GM19324 (cell line): Measurements from ENCODE around the gene SHANK1.
"Not testable (repeated sequence)": the region's sequence is repeated elsewhere in the genome, so short reads cannot be mapped to it uniquely, and the experiment has no call there.

Experiments
- ATAC-seq: cut with Tn5 transposase; IDR thresholded peaks from one replicate; pipeline ENCODE4 v1.9.1; 2021; ENCODE audit warnings: mild to moderate bottlenecking, moderate library complexity; ENCODE audit not compliant: unreplicated experiment, low FRiP score

SHANK1 gene

DNA sequence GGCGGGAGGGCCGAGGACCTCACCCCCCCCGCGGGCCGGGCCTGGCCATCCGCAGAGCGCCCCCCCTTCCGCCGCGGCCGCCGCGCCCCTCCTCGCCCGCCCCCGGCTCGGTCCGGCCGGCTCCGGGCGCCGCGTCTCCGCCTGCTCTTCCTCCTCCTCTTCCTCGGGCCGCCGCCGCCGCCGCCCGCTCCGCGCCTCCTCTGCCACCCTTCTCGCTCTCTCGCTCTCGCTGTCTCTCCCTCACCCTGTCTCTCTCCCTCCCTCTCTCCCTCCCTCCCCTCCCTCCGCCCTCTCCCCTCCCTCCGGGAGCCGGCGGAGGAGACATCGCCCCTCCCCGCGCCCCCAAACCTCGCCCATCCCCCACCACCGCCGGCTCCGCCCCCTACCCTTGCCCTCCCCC is at the start of gene SHANK1:
TSS of gene SHANK1 (minus strand) at position 237 of the 400 bp plus-strand sequence. CDS start 2,883 bp downstream, outside the sequence.
- no peak for ATAC-seq

DNA sequence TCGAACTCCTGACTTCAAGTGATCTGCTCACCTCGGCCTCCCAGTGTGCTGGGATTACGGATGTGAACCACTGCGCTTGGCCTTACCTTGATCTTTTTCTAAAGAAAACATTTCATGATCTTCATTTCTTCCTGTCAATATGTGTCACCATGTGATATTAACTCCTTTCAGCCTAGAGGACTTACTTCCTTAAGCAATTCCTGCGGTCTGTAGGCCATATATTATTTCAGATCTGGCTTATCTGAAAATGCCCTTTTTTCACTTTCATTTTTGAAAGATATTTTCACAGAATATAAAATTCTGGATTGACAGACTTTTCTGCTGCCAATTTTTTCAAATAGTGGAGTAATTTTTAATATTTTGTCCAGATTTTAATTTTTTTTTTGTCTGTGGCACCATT is 48.7 kb upstream of the SHANK1 start:
- no peak for ATAC-seq

DNA sequence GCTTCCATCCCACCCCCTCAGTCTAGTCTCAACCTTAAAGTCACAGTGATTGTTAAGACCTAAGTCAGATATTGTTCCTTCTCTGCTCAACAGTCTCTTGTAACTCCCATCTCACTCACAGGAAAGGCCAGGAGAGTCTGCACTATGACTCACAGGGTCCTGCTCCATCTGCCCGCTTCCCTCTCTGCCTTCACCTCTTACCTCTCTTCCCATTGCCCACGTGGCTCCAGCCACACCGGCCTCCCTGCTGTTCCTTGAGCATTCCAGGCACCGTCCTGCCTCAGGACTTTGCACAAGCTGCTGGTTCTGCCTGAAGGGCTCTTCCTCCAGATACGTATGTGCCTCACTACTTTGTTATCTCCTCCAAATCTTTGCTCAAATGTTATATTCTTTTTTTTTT is 47.7 kb upstream of the SHANK1 start:
- ATAC-seq = not testable (repeated sequence)

DNA sequence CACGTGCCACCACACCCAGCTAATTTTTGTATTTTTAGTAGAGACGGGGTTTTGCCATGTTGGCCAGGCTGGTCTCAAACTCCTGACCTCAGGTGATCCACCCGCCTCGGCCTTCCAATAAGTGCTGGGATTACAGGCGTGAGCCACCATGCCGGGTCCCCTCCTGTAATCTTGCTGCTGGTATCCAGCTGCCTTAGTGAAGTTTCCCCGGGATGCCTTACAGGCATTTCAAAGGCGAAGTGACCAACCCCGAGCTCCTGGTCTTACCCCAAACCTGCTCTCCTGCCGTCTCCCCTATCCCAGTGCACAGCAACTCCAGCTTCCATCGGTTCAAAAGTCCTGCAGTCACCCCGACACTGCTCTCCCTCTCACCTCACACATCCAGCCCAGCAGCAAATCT is 47.1 kb upstream of the SHANK1 start:
- ATAC-seq = not testable (repeated sequence)

DNA sequence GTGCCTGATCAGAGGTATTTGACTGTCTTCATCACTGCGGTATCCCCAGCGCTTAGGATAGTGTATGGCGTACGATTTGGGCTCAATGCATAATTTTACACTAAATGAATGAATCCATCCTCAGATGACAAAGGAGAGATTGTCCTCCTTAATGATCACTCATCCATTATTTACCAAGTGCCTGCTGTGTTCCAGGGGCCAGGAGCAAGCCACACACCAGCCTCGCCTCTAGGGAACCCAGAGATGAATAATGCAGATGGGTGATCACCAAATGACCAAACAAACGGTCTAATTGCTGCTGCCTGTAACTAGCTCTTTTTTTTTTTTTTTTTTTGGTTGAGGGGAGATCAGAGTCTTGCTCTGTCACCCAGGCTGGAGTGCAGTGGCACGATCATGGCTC is 44.8 kb upstream of the SHANK1 start:
- ATAC-seq = no peak

- not testable (repeated sequence) for ATAC-seq
These were observed 43.9 kb upstream of the SHANK1 start for GRCh38 chr19:50763521-50763920.

DNA sequence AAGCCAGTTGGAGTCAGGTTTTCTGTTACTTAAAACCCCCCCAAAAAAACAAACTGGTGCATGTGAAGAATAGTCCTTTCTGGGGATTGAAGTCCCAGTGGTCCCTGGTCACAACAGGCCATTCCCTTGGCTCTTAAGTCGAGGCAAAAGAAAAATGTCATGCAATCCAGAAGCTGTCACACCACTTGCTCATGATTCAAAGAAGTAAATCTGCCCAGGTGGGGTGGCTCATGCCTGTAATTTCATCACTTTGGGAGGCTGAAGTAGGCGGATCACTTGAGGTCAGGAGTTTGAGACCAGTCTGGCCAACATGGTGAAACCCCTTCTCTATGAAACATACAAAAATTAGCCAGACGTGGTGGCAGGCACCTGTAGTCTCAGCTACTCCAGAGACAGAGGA is 41.9 kb upstream of the SHANK1 start:
- ATAC-seq = not testable (repeated sequence)

DNA sequence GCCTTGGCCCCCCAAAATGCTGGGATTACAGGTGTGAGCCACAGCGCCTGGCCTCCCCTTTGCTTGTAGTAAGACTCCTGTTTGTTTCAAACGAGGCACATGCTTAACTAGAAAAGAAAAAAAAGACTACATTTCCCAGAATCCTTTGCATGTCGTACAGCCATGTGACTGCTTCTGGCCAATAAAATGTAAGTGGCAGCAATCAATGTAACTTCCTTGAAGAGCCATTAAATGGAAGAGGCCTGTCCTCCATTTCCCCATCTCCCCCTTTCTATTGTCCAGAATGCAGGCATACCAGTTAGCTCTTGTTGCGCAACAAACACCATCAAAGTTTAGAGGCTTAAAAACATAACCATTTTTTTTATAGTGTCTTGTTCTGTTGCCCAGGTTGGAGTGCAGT is 40.3 kb upstream of the SHANK1 start:
- no peak for ATAC-seq

- ATAC-seq = not testable (repeated sequence)
These were observed 39.5 kb upstream of the SHANK1 start for GRCh38 chr19:50759076-50759475.

GRCh38 chr19:50757624-50758023 is 38.0 kb upstream of the SHANK1 start:
- ATAC-seq = not testable (repeated sequence)

DNA sequence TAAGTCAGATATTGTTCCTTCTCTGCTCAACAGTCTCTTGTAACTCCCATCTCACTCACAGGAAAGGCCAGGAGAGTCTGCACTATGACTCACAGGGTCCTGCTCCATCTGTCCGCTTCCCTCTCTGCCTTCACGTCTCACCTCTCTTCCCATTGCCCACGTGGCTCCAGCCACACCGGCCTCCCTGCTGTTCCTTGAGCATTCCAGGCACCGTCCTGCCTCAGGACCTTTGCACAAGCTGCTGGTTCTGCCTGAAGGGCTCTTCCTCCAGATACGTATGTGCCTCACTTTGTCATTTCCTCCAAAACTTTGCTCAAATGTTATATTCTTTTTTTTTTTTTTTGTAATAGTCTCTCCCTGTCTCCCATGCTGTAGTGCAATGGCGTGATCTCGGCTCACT is 36.6 kb upstream of the SHANK1 start:
- not testable (repeated sequence) for ATAC-seq

GRCh38 chr19:50753879-50754278 is 34.3 kb upstream of the SHANK1 start:
- ATAC-seq = no peak

DNA sequence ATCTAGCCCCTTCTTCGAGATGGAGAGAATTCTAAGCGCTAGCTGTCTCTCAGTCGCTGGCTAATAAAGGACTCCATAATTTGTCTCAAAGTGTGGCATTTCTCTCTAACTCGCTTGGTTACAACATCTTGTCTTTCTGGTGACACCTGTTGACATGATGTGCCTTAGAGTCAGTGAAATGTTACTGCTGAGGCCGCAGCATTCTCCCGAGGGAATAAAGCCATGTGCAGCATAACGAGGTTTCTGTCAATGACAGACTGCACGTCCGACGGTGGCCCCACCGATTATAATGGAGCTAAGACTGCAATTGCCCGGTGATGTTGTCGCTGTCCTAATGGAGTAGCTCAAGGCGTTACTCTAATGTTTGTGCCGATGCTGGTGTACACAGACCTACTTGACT is 30.4 kb upstream of the SHANK1 start:
- no peak for ATAC-seq

GRCh38 chr19:50749490-50749889 is 29.9 kb upstream of the SHANK1 start:
- ATAC-seq = no peak

DNA sequence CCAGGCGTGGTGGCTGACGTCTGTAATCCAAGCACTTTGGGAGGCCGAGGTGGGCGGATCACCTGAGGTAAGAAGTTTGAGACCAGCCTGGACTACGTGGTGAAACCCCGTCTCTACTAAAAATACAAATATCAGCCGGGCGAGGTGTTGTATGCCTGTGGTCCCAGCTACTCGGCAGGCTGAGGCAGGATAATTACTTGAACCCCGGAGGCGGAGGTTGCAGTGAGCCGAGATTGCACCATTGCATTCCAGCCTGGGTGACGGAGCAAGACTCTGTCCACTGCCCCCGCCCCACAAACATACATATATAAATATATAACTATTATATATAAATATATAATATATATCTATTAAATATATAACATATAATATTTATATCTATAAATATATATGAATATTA is 27.5 kb upstream of the SHANK1 start:
- not testable (repeated sequence) for ATAC-seq

- ATAC-seq = no peak
These were observed 25.6 kb upstream of the SHANK1 start for GRCh38 chr19:50745221-50745620.

GRCh38 chr19:50743537-50743936 is 23.9 kb upstream of the SHANK1 start:
- ATAC-seq = no peak

DNA sequence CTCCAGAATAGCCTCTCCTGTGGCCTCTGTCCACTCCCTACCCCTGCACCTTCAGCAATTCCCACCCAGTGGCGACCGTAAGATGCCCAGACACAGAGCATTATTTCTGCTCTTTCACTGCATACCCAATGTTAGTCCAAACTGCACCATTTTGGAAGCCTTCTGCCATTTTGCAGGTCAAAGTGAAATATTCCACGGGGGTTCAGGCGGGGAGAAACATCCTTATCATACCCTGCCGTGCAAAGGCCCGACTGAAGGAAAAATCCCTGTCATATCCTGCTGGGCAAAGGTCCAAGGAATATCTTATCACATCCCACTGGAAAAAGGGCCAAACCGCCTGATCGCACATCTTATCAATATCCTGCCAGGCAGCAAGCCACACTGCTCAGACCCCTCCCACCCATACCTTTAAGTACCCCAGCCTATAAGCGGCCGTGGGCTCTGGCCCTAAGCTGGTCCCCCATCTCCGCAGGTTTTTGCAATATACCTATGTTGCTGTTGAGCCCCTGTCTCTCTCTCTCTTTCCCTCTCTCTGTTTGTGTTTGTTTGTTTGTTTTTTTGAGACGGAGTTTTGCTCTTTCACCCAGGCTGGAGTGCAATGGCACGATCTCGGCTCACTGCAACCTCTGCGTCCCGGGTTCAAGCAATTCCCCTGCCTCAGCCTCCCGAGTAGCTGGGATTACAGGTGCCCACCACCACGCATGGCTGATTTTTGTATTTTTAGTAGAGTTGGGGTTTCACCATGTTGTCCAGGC is 21.8 kb upstream of the SHANK1 start:
- ATAC-seq = no peak

GRCh38 chr19:50739914-50740426 is 20.4 kb upstream of the SHANK1 start:
- no peak for ATAC-seq

DNA sequence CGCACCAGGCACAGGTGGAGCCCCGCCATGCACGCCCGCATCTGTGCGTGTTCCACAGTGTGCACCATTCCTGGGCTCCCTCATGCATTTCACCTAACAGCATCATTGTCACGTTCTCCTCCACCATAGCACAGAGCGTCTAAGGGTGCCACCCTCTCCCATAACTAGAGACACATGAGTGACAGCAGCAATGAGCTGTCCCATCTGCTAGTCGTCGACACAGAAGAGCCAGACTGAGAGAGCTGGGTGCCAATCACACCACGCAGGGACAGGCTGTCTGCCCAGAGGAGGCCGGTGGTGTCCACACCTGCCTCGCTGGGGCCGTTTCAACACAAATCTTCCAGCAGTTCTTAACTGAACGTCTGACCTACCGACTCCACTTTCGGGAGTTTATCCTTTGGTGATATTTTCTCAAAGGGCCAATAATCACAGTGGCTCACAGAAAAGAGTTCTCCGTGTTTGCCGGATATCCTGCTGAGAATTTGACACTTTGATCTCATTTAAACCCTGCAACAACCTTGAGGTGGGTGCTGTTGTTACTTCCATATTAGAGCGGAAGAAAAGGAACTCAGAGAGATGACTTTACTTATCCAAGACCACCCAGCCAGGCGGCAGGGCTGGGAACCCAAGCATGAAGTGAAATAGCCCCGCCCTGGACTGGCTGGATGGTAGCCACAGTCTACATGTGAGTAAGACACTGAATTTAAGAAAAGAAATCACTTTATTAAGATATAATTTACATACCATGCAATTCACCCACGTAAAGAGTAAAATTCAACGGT is 19.7 kb upstream of the SHANK1 start:
- ATAC-seq = no peak

DNA sequence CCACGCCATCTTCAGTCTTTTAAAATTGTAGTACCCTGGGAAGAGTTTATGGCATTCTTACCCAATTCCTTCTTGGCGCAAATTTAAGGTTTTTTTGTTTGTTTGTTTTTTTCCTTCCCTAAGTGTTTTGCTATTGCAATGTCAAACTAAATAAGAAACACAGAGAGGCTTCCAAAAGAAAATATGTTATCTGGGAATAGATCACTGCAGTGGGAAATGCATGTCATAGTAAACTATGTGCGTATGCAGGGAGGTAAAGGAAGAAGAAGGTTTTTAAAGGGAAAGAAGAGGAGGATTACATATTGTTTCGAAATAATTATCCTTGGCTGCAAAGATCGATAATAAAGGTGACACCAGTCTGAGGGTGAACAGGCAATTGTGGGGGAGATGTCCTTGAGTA is 16.7 kb upstream of the SHANK1 start:
- no peak for ATAC-seq

DNA sequence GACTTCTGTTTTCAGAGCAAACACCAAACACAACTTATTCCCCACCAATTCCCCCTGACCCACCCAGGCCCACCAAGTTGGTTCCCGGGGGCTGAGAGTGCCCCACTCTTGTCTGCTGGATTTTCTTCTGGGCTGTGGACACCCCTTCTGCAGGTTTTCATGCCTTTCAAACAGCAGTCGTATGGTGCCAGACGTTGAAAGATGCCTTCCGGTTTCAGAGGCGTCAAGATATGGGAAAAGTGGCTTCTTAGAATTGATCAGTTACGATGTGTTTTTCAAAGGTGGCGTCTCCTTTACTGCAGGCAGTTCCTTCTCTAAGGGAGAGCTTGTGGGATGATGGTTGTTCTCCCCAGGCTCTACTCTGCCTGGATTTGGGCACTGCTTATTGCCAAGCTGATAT is 16.3 kb upstream of the SHANK1 start:
- ATAC-seq = no peak
